HG03095 (cell line): ENCODE data around the gene AQP10.
"Not testable (repeated sequence)": the region's sequence is repeated elsewhere in the genome, so short reads cannot be mapped to it uniquely, and the experiment has no call there.

Experiments used
- ATAC-seq: cut with Tn5 transposase; IDR thresholded peaks from one replicate; pipeline ENCODE4 v1.9.1; 2021; ENCODE audit warnings: moderate library complexity; ENCODE audit not compliant: unreplicated experiment

The AQP10 gene

GRCh38 chr1:154342836-154343472, 22.1 kb downstream of the AQP10 start:
- ATAC-seq, result no peak

GRCh38 chr1:154344977-154345837, 24.3 kb downstream of the AQP10 start:
- no peak for ATAC-seq

- ATAC-seq, result no peak
These were observed 25.5 kb downstream of the AQP10 start for GRCh38 chr1:154346276-154346917.

GRCh38 chr1:154347961-154348360, 27.1 kb downstream of the AQP10 start:
- ATAC-seq, result no peak

GRCh38 chr1:154348429-154349076, 27.7 kb downstream of the AQP10 start:
- ATAC-seq, result no peak

GRCh38 chr1:154349121-154349520, 28.2 kb downstream of the AQP10 start:
- no peak for ATAC-seq

- no peak for ATAC-seq
These were observed 29.5 kb downstream of the AQP10 start for GRCh38 chr1:154350383-154350782.

GRCh38 chr1:154351363-154352068, 30.6 kb downstream of the AQP10 start:
- no peak for ATAC-seq

- ATAC-seq, result no peak
These were observed 31.3 kb downstream of the AQP10 start for GRCh38 chr1:154352245-154352580.

- ATAC-seq, result no peak
These were observed 31.9 kb downstream of the AQP10 start for GRCh38 chr1:154352581-154353459.

- ATAC-seq, result no peak
These were observed 32.6 kb downstream of the AQP10 start for GRCh38 chr1:154353460-154353904.

GRCh38 chr1:154353966-154354365, 33.1 kb downstream of the AQP10 start:
- ATAC-seq, result no peak

- no peak for ATAC-seq
These were observed 37.6 kb downstream of the AQP10 start for GRCh38 chr1:154358519-154358918.

- ATAC-seq, result no peak
These were observed 39.4 kb downstream of the AQP10 start for GRCh38 chr1:154360288-154360687.

- ATAC-seq, result not testable (repeated sequence)
These were observed 40.0 kb downstream of the AQP10 start for GRCh38 chr1:154360881-154361280.

- no peak for ATAC-seq
These were observed 40.5 kb downstream of the AQP10 start for GRCh38 chr1:154361357-154361756.

GRCh38 chr1:154371436-154371835, 50.5 kb downstream of the AQP10 start:
- no peak for ATAC-seq

- not testable (repeated sequence) for ATAC-seq
These were observed 53.0 kb downstream of the AQP10 start for GRCh38 chr1:154373777-154374357.
